HG02870 (cell line): ENCODE measurements around the gene KMT5C.

ENCODE experiments used
- ATAC-seq: cut with Tn5 transposase; IDR thresholded peaks from one replicate; pipeline ENCODE4 v1.9.1; 2021; ENCODE audit warnings: mild to moderate bottlenecking, moderate library complexity; ENCODE audit not compliant: unreplicated experiment

KMT5C gene

DNA sequence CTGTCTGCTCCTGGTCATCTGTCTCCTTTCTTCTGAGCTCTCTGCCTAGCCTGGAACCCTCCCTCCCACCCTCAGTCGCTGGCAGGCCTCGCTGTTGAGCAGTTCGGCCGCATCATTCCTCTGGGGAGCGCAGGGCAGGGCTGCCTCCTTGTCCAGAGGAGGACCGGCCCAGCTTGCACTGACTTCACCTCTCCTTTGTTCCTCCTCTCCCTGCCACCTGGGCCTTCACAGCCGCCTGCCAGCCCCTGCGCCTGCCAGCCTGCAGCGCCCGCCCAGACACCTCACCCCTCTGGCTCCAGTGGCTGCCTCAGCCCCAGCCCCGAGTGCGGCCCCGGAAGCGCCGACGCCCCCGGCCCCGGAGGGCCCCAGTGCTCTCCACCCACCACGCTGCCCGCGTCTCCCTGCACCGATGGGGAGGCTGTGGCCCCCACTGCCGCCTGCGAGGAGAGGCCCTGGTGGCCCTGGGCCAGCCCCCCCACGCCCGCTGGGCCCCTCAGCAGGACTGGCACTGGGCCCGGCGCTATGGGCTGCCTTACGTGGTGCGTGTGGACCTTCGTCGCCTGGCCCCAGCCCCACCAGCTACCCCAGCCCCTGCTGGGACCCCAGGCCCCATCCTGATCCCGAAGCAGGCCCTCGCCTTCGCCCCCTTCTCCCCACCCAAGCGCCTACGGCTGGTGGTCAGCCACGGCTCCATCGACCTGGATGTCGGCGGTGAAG is 7.2 kb downstream of the KMT5C start:
- ATAC-seq: no peak

- ATAC-seq: no peak
These were observed 7.8 kb downstream of the KMT5C start for GRCh38 chr19:55347442-55348009.

DNA sequence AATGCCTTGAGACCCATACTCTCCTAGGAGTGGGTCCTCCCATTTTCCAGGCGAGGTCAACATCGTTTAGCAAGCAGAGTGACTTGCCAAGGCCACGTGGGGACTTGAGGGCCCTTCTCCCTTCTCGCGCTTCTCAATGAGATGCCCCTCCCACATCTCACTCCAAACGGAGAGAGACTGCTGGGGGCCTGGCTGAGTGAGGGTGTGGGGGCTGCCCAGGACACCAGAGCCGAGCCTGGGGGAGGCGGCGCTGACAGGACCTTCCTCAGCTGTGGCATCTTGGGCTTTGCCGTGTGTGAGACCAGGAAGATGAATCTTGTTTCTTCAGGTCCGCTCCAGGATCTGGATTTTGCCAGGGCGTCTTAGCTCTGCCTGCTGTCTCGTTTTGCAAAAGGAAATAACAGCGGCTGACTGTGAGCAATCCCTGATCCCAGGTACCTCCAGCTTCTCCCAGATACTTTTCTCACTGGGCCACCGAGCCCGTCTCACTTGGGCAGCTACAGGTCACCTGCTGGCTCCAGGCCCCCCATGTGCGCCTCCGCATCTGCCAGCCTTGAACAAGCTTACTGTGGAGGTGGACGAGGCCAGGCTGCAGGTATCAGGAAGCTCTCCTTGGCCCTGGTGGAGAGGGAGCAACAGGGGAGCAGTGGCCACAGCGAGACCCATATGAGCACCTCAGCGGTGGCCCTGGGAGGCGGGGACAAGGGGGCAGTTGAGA is 8.8 kb downstream of the KMT5C start:
- no peak for ATAC-seq

DNA sequence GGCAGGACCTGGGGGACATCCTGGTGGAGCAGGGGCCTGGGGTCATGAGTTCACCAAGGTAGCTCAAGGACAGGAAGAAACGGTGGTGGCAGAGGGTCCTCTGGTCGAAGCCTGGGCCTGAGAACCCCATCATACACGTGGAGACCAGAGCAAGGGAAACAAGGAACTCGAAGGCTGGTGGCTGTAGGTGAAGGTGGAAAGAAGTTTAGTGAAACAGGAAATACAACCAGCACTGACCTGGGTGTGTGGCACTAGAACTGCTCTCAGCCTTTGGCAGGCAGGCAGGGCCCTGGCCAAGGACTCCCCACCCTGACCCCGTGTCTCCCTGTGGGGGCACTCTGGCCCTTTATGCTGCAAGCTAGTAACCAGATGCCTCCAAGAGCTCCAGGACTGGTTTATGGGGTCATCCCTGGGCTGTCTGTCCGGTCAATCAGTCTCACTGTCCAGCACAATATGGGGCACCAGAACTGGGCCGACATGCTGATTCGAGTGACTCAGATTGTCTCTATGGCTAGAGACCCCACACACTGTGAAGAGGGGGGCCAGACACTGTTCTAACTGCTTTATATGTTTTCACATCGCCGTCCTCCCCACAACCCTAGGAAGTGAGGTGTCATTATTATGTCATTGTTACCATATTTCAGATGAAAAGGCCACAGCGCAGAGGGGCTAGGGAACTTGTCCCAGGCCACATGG is 11.1 kb downstream of the KMT5C start:
- no peak for ATAC-seq

GRCh38 chr19:55352040-55352439 is 12.4 kb downstream of the KMT5C start:
- no peak for ATAC-seq

GRCh38 chr19:55352549-55353145 is 13.0 kb downstream of the KMT5C start:
- no peak for ATAC-seq

DNA sequence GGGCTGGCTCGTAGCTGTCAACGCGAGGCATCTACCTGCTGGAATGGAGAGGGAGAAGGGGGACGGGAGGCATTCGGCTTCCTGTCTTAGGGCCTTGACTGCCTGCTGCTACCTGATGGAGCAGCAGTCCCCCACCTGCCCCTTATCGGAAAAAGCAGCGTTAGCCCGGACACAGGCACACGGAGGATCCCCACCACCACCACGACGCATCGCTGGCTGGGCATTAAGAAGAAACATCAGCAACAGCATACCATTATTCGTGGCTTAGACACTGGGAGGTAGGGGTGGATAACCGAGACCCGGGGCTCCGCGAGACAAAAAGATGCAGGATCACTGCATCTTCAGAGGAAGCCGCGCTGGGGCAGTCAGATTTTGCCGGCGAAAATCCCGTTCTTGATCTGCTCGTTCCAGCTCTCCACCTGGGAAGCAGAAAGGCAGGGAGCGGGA is 13.7 kb downstream of the KMT5C start:
- ATAC-seq: no peak

GRCh38 chr19:55353803-55354697 is 14.4 kb downstream of the KMT5C start:
- no peak for ATAC-seq

GRCh38 chr19:55354698-55355212 is 15.1 kb downstream of the KMT5C start, which contains the start of gene COX6B2:
COX6B2 (minus strand) TSS chr19:55354719; CDS start chr19:55354521, 198 bp downstream.
- no peak for ATAC-seq

DNA sequence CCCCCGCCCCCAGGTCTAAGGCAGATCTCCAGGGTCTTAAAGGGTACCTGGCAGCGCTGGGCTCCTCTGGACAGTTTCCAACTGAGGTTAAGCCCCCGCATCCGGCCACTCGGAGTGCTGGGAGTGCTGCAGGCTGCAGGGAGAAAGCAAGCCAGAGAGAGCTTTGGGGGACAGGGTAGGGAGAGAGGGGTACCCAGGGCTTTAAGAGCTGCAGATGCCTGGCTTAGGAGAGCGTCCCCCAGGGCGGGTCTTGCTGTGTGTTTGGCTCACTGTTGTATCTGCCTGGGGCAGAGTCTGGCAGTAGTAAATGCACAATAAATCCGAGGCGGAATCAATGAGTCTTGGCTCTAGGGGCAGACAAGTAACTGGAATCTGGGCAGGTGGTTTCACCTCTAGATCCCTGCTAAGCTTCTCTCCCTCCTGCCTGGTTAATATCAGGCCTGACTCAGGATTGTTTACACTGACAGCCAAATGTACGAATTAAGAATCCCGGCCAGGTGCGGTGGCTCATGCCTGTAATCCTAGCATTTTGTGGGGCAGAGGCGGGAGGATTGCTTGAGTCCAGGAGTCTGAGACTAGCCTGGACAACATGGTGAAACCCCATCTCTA is 15.6 kb downstream of the KMT5C start:
- ATAC-seq: no peak

DNA sequence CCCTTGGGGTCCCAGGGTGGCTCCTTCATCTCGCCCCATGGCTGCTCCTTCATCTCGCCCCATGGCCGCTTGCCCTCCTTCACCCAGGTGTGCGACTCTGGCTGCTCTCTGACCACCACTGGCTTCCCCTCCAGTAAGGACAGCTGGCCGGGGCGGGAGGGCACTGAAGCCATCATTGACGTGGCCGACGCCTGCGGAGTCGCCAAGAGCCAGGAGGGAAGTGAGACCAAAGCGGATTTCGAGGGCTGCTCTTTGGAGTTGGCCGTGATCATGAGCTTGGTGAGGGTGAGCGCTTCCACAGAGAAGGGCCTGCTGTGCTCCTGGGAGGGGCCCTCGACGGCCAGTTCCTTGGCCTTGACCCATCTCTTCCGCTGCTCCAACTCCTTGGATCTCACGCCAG is 18.8 kb downstream of the KMT5C start:
- ATAC-seq: no peak

GRCh38 chr19:55358943-55359908 is 19.6 kb downstream of the KMT5C start:
- ATAC-seq: no peak

DNA sequence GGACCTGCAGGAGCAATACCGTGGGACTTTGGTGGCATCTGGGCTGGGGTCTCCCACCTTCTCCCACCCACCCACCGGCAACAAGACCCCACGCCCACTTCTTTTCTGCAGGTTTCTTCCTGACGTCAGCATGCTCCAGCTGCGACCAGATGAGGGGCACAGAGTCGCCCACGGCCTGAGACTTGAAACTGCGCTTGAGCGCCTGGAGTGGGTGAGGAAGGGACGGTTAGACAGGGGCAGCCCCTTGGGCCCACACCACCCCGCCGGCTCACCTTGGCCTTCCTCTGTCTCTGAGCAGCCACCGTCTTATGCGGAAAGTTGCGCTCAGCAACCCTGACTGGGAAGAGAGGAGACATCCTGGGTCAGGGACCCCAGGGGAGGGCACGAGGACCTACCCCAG is 21.2 kb downstream of the KMT5C start:
- ATAC-seq: no peak

GRCh38 chr19:55362174-55362989 is 22.7 kb downstream of the KMT5C start:
- ATAC-seq: no peak

DNA sequence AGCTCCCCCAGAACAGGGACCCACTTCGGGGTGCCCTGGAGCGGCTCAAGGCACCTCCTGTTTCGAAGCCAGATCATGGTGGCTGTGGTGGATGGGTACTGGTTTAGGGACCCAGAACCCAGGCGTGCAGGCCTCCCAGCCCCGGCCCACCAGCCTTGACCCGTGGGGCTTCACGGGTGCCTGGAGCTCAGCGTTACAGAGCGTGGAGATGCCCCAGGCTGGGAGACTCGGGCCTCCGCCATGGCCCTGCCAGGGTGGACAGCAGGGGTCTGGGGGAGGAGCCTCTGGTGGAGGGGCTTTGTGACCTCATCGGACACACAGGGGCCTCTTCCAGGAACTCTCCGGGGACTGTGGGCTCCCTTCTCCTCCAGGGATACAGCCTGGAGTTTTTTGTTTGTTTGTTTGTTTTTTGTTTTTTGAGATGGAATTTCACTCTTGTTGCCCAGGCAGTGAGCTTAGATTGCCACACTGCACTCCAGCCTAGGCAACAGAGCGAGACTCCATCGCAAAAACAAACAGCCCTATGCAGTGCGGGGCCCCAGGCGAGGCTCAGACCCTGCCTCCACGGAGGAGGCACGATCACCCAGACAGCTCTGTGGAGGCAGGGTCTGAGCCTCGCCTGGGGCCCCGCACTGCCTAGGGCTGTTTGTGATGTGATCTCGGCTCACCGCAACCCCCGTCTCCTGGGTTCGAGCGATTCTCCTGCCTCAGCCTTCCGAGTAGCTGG is 23.5 kb downstream of the KMT5C start, which contains the start of gene GARIN5B:
GARIN5B (minus strand) TSS at position 271 of the 727 bp plus-strand sequence; CDS start at position 77, 194 bp downstream.
- no peak for ATAC-seq

GRCh38 chr19:55365245-55365644 is 25.6 kb downstream of the KMT5C start:
- no peak for ATAC-seq

DNA sequence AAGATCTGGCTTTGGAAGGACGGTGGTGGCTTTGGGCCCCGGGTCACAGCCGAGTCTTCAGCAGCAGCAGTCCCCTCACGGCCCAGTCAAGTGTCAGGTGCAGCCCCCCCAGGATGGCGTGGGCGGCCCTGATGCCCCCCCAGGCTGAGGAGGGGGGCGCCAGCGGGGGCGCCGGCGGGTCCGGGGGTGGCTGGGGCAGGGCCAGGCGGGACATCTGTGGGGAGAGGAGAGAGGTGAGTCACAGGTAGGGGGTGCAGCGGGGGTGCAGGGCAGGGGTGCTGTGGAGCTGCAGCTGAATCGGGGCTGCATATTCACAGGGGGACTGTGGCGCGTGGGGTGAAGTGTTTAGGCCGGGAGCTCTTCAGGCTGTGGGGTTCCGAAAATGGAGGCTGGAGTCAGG is 26.3 kb downstream of the KMT5C start:
- ATAC-seq: no peak
